Astrocyte (in vitro differentiated cells and primary cell): ENCODE results near the gene TBX2.

Experiments
- EZH2 ChIP-seq: IDR thresholded peaks from 2 replicates; pipeline ENCODE4 v1.6.1; 2012; ENCODE audit warnings: mild to moderate bottlenecking, low read length, inconsistent platforms; ENCODE audit not compliant: insufficient read depth
- TF ChIP-seq, protein P1 (sequence below): IDR thresholded peaks from 2 replicates; pipeline ENCODE4 v1.5.1; 2011; ENCODE audit warnings: low read depth, mild to moderate bottlenecking, inconsistent platforms, low read length, moderate library complexity; ENCODE audit not compliant: insufficient read depth

GRCh38 chr17:61399131-61400065 lies at the start of gene TBX2:
- TF ChIP-seq, protein P1, sequence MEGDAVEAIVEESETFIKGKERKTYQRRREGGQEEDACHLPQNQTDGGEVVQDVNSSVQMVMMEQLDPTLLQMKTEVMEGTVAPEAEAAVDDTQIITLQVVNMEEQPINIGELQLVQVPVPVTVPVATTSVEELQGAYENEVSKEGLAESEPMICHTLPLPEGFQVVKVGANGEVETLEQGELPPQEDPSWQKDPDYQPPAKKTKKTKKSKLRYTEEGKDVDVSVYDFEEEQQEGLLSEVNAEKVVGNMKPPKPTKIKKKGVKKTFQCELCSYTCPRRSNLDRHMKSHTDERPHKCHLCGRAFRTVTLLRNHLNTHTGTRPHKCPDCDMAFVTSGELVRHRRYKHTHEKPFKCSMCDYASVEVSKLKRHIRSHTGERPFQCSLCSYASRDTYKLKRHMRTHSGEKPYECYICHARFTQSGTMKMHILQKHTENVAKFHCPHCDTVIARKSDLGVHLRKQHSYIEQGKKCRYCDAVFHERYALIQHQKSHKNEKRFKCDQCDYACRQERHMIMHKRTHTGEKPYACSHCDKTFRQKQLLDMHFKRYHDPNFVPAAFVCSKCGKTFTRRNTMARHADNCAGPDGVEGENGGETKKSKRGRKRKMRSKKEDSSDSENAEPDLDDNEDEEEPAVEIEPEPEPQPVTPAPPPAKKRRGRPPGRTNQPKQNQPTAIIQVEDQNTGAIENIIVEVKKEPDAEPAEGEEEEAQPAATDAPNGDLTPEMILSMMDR = no peak
- TF ChIP-seq EZH2 = no peak
